Stimulated activated CD4-positive, alpha-beta T cell treated with anti-CD3 and anti-CD28 coated beads, Interleukin-4, amount 100 ng/mL, for 1 hour (primary cell): ENCODE measurements around the gene HID1.
A peak's percentile ranks its signal among the peaks of the same experiment; 100 is the strongest.
"Not testable (repeated sequence)": the region's sequence is repeated elsewhere in the genome, so short reads cannot be mapped to it uniquely, and the experiment has no call there.

ENCODE experiments used
- DNase-seq: peaks from one replicate; pipeline ENCODE4 v3.0.0-alpha.2; 2020

HID1 gene

GRCh38 chr17:74972107-74972972 lies at the start of gene HID1:
HID1 (minus strand) TSS chr17:74972759; CDS start chr17:74972656, 103 bp downstream.
- peak; percentile 82 for DNase-seq

- DNase-seq = no peak
Measured at GRCh38 chr17:75020331-75021110, 48.0 kb upstream of the HID1 start.

- no peak for DNase-seq
Measured at GRCh38 chr17:75019710-75020109, 47.2 kb upstream of the HID1 start.

GRCh38 chr17:75019146-75019545 lies 46.6 kb upstream of the HID1 start:
- no peak for DNase-seq

- no peak for DNase-seq
Measured at GRCh38 chr17:75013092-75013559, 40.6 kb upstream of the HID1 start.

- peak; percentile 80 for DNase-seq
Measured at GRCh38 chr17:75012346-75013091, 40.0 kb upstream of the HID1 start, which contains the start of gene MRPL58. MRPL58 (plus strand) TSS chr17:75012670; CDS start chr17:75012687, 17 bp downstream.

GRCh38 chr17:75012096-75012345 lies 39.5 kb upstream of the HID1 start:
- no peak for DNase-seq

- no peak for DNase-seq
Measured at GRCh38 chr17:75011401-75012095, 39.0 kb upstream of the HID1 start.

- DNase-seq = no peak
Measured at GRCh38 chr17:75010683-75011400, 38.3 kb upstream of the HID1 start.

GRCh38 chr17:75009139-75009724 lies 36.7 kb upstream of the HID1 start:
- no peak for DNase-seq

GRCh38 chr17:75008373-75008772 lies 35.8 kb upstream of the HID1 start:
- DNase-seq = no peak

GRCh38 chr17:75006653-75007052 lies 34.1 kb upstream of the HID1 start:
- DNase-seq = no peak

- DNase-seq = not testable (repeated sequence)
Measured at GRCh38 chr17:75006084-75006483, 33.5 kb upstream of the HID1 start.

- DNase-seq = no peak
Measured at GRCh38 chr17:75005291-75005690, 32.7 kb upstream of the HID1 start.

- DNase-seq = no peak
Measured at GRCh38 chr17:75004371-75004770, 31.8 kb upstream of the HID1 start.

GRCh38 chr17:75003957-75004355 lies 31.4 kb upstream of the HID1 start:
- no peak for DNase-seq

GRCh38 chr17:75003070-75003956 lies 30.8 kb upstream of the HID1 start:
- DNase-seq = no peak

GRCh38 chr17:75001915-75002843 lies 29.6 kb upstream of the HID1 start:
- no peak for DNase-seq

- no peak for DNase-seq
Measured at GRCh38 chr17:74999523-74999922, 27.0 kb upstream of the HID1 start.
